ENCODE measurements around the gene NLRP14.
A peak's percentile ranks its signal among the peaks of the same experiment; 100 is the strongest.

NLRP14 gene

GRCh38 chr11:7056828-7057513 lies 36.7 kb downstream of the NLRP14 start:
- no peak for DNase-seq

DNA sequence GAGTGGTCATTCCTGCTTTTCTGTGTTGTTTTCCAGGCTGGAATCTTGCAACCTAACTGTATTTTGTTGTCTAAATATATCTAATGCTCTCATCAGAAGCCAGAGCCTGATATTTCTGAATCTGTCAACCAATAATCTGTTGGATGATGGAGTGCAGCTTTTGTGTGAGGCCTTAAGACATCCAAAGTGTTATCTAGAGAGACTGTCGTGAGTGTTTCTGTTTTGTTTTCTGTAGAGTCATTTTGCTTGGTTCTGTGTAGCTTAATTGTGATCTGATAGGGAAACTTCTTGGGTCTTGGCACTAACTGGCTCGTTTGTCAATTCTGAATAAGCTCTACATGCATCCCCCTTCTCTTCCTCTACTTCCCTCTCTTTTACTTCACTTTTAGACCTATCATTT lies 37.4 kb downstream of the NLRP14 start:
- DNase-seq, result no peak

DNA sequence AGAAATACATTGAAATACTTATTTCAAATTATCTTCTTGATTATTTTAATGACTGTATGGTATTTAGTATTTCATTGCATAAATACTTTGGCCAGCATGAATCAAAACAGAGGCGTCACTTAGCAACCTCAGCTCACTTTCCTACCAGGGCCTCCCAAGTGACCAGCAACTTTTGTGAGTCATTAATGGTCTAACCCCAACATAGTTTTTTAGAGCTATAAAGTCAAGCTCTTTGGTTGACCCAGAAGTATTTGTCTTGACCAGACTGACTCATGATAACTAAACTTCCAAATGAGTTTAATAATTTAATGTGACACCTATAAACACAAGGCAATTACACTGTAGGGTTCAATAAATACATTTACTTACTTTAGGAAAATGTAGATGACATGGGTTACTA lies 40.6 kb downstream of the NLRP14 start:
- no peak for DNase-seq

- no peak for DNase-seq
Measured at GRCh38 chr11:7062534-7062933, 42.3 kb downstream of the NLRP14 start.

GRCh38 chr11:7072401-7073028 lies 52.2 kb downstream of the NLRP14 start:
- DNase-seq, result no peak

GRCh38 chr11:7077101-7077500 lies 56.8 kb downstream of the NLRP14 start:
- DNase-seq, result no peak

- no peak for DNase-seq
Measured at GRCh38 chr11:7079545-7080135, 59.4 kb downstream of the NLRP14 start.

DNA sequence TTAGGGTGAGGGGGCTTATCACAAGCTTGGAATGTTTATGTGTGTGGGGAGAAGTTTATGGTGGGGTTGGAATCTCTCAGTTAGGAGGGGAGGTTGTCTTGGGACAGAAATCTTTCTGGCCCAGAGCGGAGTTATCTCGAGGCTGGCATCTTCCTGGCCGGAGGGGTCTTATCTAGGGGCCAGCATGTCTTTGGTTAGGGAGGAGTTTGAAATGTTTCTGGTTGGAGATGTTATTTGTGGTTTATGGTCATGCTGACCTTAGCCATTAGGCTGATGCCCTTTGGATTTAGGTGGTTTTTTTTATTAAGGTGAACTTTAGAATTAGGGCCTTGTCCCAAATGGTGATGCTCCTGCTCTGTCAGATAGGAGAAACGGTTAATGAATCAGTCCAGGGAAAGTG lies 60.6 kb downstream of the NLRP14 start:
- no peak for DNase-seq

DNA sequence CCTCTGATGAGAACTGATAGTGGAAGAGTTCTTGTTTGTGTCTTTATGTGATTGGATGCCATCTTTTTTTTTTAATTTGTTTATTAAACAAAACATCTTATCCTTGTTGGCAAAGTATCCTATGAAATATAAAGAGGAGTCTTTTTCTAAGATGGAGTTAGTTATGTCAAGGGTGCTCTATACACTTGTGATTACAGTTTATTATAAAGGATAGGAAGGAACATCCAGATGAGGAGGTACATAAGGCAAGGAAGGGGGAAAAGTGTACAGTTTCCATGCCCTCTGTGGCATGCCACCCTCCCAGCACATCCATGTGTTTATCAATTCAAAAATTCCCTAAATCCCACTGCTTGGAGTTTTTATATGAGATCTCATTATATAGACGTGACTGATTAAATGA lies 61.2 kb downstream of the NLRP14 start:
- DNase-seq, result no peak

DNA sequence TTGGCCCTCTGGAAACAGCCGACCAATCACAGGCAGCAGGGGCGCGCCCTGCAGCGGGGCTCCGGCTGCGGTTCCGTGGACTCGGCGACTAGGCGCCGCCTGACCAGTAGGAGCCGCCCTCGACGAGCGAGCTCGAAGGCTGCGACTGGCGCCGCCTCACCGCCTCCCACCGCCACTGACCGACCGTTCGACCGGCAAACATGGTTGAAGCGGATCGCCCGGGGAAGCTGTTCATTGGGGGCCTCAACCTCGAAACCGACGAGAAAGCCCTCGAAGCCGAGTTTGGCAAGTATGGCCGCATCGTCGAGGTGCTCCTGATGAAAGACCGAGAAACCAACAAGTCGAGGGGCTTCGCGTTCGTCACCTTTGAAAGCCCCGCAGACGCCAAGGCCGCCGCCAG lies 68.6 kb downstream of the NLRP14 start, which contains the start of gene RBMXL2:
RBMXL2 (plus strand) TSS at position 78 of the 400 bp plus-strand sequence; CDS start at position 201, 123 bp downstream.
- DNase-seq, result no peak

GRCh38 chr11:7089328-7090251 lies 69.3 kb downstream of the NLRP14 start:
- DNase-seq, result no peak

DNA sequence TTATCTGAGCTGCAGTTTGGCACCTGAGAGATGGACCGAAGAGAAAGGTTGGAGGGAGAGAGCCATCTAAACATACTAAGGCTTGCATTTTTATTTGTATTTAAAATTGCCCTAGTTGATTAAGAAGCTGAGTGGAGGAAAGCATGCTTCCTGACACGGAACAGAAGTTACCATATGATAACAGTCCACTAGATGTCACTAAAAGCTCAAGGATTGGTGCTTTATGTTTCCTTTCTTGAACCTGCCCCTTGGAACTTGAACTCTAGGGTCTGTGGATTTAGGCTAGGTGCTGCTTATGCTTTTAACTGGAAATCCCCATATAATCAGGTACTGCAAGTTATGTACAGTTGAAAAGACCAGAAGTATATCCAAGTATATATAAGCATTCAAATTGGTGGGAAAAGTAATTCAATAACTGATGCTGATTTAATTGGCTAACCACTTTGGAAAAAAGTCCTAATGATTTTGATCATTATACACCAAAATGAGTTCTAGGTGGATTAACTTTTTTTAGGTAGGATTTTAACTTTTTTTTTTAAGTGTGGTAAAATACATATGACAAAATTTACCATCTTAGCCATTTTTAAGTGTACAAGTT lies 78.1 kb downstream of the NLRP14 start:
- DNase-seq, result peak; percentile 48 to 63

DNA sequence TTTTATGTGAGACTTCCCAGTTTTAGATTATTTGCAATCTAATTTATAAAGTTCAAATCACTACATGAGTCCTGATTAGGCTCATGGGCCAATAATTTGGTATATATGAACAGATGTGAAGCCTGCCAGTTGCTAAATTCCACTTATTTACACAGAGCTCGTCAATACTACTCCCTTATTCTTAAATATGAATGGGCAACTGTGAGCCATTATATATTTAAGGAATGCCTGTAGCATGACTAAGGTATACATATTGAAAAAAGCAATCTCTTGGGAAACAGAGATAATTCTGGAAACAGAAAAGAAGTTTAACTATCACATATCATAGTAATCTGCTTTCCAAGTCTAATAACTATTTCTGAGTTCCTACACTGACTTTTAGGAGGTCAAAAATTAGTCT lies 95.5 kb downstream of the NLRP14 start:
- DNase-seq, result no peak

- DNase-seq, result no peak
Measured at GRCh38 chr11:7116370-7116769, 96.1 kb downstream of the NLRP14 start.

Data from inflammatory macrophage (primary cell).